ENCODE results near the gene TMEM14A.

The TMEM14A gene

DNA sequence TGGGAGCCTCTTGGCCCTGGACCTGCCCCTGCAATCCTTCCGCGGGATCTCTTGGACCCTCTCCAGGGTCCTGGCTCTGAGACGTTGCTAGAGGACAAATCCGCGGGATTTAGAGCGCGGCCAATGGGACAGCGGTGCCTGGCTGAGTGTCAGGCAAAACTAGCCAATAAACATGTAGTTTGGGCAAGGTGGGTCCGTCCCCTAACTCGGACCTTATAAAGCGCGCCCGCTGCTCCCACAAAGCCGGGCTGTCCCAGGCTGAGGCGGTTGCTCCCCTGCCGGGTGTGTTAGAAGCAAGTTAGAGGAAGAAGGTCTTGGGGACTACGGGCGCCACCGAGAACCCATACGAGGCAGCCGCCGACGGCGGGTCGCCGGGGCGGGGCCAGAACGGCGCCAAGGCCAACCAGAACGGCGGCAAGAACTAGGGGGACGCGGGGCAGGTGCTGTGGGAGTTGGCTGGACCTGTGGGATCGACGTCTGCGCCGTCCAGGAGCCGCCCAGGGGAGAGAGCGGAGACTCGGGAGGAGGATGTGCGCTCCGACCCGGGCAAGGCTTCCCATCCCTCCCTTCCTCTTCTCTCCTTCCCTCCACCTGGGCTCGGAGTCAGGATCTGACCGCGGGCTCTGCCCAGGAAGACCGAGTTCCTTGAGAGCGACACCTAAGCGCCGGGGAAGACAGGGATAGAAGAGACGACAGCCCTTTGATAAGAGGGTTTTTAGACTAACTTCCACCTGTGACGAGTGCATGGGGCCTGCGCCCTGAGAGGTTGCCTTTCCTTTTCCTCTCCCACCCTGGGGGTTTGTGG lies 6.5 kb upstream of the TMEM14A start:
- peak; percentile 94 for DNase-seq (ENCODE audit: low spot score)
- TF ChIP-seq, protein P1, sequence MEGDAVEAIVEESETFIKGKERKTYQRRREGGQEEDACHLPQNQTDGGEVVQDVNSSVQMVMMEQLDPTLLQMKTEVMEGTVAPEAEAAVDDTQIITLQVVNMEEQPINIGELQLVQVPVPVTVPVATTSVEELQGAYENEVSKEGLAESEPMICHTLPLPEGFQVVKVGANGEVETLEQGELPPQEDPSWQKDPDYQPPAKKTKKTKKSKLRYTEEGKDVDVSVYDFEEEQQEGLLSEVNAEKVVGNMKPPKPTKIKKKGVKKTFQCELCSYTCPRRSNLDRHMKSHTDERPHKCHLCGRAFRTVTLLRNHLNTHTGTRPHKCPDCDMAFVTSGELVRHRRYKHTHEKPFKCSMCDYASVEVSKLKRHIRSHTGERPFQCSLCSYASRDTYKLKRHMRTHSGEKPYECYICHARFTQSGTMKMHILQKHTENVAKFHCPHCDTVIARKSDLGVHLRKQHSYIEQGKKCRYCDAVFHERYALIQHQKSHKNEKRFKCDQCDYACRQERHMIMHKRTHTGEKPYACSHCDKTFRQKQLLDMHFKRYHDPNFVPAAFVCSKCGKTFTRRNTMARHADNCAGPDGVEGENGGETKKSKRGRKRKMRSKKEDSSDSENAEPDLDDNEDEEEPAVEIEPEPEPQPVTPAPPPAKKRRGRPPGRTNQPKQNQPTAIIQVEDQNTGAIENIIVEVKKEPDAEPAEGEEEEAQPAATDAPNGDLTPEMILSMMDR (IDR thresholded peaks at IDR 0.05; ENCODE audit: extremely low read depth, missing control alignments): no peak

DNA sequence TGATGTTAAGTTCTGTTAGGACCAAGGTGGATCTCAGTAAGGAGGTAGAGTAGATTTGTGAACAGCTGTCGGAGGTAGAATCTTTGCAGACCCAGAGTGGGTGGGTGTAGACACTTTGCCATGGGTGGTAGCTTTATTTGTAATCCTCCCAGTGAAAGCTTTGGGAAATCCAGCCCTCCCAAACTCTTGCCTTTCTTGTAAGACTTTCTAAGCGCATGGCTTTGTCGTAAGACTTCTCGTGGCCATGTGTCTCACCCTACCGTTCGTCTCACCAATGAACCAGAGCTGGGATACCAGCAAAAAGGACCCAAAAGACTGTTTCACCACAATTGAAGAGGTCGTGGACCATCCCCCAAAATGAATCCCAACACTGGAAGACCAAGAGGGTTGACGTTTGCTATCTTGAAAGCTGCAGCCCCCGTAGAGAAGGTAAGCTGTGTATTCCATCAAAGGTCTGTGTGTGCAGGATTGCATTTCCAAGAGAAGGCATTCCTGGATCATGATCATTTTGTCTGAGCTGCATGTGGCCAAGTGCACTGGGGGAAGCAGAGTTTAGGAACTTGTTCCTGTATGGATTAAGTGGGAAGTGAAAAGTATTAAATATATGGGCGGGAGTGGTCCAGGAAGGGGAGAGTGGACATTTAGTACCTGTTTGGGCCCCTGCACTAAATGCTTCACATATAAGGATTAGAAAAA lies 5.8 kb upstream of the TMEM14A start:
- TF ChIP-seq, protein P1 (IDR thresholded peaks at IDR 0.05; ENCODE audit: extremely low read depth, missing control alignments): no peak
- no peak for DNase-seq (ENCODE audit: low spot score)

DNA sequence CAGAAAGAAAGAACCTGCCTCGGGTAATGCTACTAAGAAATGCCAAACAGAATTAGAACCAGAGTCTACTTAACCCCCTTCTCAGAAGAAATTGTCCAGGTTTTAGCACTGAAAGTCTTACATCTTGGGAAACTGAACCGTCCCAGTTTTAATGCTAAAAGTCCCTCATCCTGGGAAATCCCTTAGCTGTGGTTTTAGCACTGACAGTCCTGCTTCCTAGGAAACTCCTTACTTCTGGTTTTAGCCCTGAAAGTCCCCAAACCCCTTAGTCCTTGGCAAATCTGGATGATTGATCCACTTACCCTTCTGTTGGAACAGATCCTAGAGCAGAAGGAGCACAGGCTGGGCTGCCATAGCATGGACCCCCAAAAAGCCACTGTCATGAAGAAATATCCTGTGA lies 4.8 kb upstream of the TMEM14A start:
- TF ChIP-seq, protein P1 (IDR thresholded peaks at IDR 0.05; ENCODE audit: extremely low read depth, missing control alignments): no peak
- DNase-seq (ENCODE audit: low spot score): no peak

DNA sequence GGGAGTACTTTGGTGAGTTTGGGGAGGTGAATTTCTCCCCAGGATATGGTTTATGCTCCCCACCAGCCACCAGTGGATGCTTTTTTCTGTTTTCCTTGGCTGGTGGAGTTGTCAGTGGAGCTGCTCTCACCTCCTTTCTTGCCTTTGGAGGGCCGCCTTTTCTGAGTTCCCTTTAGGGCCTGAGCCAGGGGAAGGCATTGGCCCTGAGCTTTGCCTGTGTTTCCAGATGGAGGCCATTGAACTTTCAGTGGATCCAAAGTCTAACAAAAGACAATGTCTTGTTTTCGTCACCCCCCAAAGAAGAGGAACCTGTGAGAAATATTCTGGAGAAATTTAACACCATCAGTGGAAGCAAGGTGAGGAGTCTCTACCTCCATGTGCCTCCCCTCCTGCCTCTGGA lies 4.4 kb upstream of the TMEM14A start:
- TF ChIP-seq, protein P1 (IDR thresholded peaks at IDR 0.05; ENCODE audit: extremely low read depth, missing control alignments): no peak
- no peak for DNase-seq (ENCODE audit: low spot score)

DNA sequence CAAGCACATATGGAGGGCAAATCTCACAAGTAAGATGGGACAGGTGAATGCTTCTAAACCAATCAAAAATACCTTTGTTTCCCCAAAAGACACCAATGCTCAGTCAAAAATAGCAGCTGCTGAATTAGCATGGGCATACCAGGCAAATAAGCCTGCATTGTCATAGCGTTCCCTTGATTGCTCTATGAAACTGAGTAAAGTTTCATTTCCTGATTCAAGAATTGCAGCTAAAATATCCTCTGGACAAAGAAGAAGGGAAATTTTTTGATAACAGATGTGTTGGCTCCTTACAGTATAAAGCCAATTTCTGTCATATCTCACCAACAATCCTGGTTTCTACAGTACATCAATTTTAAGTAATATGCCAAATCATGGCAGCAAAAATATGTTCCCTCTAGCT lies 3.3 kb upstream of the TMEM14A start:
- TF ChIP-seq, protein P1 (IDR thresholded peaks at IDR 0.05; ENCODE audit: extremely low read depth, missing control alignments): no peak
- DNase-seq (ENCODE audit: low spot score): peak; percentile 34

DNA sequence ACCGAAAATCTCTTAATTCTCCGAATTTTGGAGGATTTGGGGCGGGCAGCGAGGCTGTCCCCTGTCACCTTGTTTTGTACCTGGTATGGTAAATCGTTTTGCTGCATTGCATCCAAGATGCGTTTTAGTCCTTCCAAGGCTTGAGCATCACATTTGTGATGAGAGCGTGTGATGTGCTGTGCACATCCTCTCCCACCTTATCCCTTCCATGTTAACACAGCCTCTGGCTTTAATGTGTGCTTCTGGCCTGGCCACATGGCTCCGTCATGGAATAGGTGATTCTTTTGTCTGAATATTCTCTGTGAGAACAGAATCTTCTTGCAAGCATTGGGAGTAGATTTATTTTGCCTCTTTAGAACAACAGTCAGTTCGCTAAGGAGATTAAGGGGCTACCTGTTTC lies 763 bp downstream of the TMEM14A start:
- TF ChIP-seq, protein P1 (IDR thresholded peaks at IDR 0.05; ENCODE audit: extremely low read depth, missing control alignments): no peak
- DNase-seq (ENCODE audit: low spot score): no peak

DNA sequence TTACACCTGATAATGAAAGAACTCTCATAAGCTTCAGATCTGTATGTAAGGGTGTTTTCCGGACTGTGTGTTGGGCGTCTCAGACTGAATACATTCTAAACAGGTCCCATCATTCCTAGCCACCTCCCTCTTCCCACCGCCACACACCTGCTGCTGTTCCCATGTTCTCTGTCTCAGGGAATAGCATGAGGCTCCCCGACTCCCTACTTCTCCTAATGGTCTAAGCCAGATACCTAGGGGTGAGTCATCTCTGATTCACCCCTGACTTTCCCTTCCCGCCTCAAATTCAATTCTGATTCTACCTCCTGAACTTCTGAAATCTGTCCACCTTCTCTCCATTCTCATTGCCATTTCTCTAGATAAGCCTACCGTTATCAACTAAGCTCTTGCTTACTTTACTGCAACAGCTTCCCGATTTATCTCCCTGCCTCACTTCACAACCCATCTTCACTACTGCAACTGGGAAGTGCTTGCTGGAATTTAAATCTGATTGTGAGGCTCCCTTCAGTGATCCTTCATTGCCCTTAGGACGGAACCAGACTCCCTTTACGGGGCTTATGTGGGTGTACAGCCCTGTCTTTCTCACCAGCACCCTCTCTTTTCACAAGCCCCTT lies 1.6 kb downstream of the TMEM14A start:
- DNase-seq (ENCODE audit: low spot score): no peak
- TF ChIP-seq, protein P1 (IDR thresholded peaks at IDR 0.05; ENCODE audit: extremely low read depth, missing control alignments): no peak

All from GM20000 (cell line).